HEK293 (cell line): ENCODE data around the gene RRM1.
"Not testable (repeated sequence)": the region's sequence is repeated elsewhere in the genome, so short reads cannot be mapped to it uniquely, and the experiment has no call there.

Experiments
- CTCF ChIP-seq: fragments of 450-650 bp; formaldehyde crosslinking; IDR thresholded peaks from 2 replicates; pipeline ENCODE4 v1.5.1; 2016; ENCODE audit warnings: missing biosample characterization, missing genetic modification characterization
- TCF7L2 ChIP-seq: IDR thresholded peaks from 2 replicates; pipeline ENCODE4 v1.6.1; 2011; ENCODE audit warnings: low read depth, mild to moderate bottlenecking, inconsistent platforms, low read length, moderate library complexity, borderline replicate concordance
- ZBTB7A ChIP-seq: fragments of 450-650 bp; formaldehyde crosslinking; IDR thresholded peaks from 2 replicates; pipeline ENCODE4 v1.5.1; 2016; ENCODE audit warnings: low read depth, missing biosample characterization, missing genetic modification characterization
- ZNF121 ChIP-seq: fragments of 450-650 bp; formaldehyde crosslinking; IDR thresholded peaks from 2 replicates; pipeline ENCODE4 v1.5.1; 2016; ENCODE audit warnings: missing biosample characterization, missing genetic modification characterization
- ZNF138 ChIP-seq: fragments of 450-650 bp; formaldehyde crosslinking; IDR thresholded peaks from 2 replicates; pipeline ENCODE4 v1.5.1; 2016; ENCODE audit warnings: missing biosample characterization, missing genetic modification characterization, borderline replicate concordance
- ZNF639 ChIP-seq: fragments of 450-650 bp; formaldehyde crosslinking; IDR thresholded peaks from 2 replicates; pipeline ENCODE4 v1.5.1; 2016; ENCODE audit warnings: missing biosample characterization, missing genetic modification characterization
- TF ChIP-seq, protein P1 (sequence below): fragments of 450-650 bp; formaldehyde crosslinking; IDR thresholded peaks from 2 replicates; pipeline ENCODE4 v1.5.1; 2016; ENCODE audit warnings: missing biosample characterization, missing genetic modification characterization
- TF ChIP-seq, protein P2 (sequence below): fragments of 450-650 bp; formaldehyde crosslinking; IDR thresholded peaks from 2 replicates; pipeline ENCODE4 v1.5.1; 2016; ENCODE audit warnings: missing biosample characterization, missing genetic modification characterization
- TF ChIP-seq, protein P3 (sequence below): fragments of 450-650 bp; formaldehyde crosslinking; IDR thresholded peaks from 2 replicates; pipeline ENCODE4 v1.5.1; 2016; ENCODE audit warnings: missing biosample characterization, missing genetic modification characterization

- TF ChIP-seq, protein P1, sequence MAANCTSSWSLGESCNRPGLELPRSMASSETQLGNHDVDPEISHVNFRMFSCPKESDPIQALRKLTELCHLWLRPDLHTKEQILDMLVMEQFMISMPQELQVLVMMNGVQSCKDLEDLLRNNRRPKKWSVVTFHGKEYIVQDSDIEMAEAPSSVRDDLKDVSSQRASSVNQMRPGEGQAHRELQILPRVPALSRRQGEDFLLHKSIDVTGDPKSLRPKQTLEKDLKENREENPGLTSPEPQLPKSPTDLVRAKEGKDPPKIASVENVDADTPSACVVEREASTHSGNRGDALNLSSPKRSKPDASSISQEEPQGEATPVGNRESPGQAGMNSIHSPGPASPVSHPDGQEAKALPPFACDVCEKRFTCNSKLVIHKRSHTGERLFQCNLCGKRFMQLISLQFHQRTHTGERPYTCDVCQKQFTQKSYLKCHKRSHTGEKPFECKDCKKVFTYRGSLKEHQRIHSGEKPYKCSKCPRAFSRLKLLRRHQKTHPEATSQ: not testable (repeated sequence)
- TF ChIP-seq ZNF639 (tag by site-specific recombination); ZNF121 (tag by site-specific recombination); TCF7L2; CTCF (tag by site-specific recombination); ZBTB7A (tag by site-specific recombination); ZNF138: not testable (repeated sequence)
- TF ChIP-seq, protein P2, sequence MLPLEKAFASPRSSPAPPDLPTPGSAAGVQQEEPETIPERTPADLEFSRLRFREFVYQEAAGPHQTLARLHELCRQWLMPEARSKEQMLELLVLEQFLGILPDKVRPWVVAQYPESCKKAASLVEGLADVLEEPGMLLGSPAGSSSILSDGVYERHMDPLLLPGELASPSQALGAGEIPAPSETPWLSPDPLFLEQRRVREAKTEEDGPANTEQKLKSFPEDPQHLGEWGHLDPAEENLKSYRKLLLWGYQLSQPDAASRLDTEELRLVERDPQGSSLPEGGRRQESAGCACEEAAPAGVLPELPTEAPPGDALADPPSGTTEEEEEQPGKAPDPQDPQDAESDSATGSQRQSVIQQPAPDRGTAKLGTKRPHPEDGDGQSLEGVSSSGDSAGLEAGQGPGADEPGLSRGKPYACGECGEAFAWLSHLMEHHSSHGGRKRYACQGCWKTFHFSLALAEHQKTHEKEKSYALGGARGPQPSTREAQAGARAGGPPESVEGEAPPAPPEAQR (tag by site-specific recombination): not testable (repeated sequence)
- TF ChIP-seq, protein P3, sequence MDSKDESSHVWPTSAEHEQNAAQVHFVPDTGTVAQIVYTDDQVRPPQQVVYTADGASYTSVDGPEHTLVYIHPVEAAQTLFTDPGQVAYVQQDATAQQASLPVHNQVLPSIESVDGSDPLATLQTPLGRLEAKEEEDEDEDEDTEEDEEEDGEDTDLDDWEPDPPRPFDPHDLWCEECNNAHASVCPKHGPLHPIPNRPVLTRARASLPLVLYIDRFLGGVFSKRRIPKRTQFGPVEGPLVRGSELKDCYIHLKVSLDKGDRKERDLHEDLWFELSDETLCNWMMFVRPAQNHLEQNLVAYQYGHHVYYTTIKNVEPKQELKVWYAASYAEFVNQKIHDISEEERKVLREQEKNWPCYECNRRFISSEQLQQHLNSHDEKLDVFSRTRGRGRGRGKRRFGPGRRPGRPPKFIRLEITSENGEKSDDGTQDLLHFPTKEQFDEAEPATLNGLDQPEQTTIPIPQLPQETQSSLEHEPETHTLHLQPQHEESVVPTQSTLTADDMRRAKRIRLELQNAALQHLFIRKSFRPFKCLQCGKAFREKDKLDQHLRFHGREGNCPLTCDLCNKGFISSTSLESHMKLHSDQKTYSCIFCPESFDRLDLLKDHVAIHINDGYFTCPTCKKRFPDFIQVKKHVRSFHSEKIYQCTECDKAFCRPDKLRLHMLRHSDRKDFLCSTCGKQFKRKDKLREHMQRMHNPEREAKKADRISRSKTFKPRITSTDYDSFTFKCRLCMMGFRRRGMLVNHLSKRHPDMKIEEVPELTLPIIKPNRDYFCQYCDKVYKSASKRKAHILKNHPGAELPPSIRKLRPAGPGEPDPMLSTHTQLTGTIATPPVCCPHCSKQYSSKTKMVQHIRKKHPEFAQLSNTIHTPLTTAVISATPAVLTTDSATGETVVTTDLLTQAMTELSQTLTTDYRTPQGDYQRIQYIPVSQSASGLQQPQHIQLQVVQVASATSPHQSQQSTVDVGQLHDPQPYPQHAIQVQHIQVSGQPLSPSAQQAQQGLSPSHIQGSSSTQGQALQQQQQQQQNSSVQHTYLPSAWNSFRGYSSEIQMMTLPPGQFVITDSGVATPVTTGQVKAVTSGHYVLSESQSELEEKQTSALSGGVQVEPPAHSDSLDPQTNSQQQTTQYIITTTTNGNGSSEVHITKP (tag by site-specific recombination): not testable (repeated sequence)
These were observed 35.6 kb downstream of the RRM1 start for GRCh38 chr11:4130219-4130618.
